ENCODE results near the gene DENND2D. TPM values are rescaled to one million over a fixed set of nuclear protein-coding genes. Genes with fewer than 3 reads are reported as not detected.
"Not testable (repeated sequence)": the region's sequence is repeated elsewhere in the genome, so short reads cannot be mapped to it uniquely, and the experiment has no call there.

Gene DENND2D
- polyA plus RNA-seq, 1 experiment, result 1.3 TPM

DNA sequence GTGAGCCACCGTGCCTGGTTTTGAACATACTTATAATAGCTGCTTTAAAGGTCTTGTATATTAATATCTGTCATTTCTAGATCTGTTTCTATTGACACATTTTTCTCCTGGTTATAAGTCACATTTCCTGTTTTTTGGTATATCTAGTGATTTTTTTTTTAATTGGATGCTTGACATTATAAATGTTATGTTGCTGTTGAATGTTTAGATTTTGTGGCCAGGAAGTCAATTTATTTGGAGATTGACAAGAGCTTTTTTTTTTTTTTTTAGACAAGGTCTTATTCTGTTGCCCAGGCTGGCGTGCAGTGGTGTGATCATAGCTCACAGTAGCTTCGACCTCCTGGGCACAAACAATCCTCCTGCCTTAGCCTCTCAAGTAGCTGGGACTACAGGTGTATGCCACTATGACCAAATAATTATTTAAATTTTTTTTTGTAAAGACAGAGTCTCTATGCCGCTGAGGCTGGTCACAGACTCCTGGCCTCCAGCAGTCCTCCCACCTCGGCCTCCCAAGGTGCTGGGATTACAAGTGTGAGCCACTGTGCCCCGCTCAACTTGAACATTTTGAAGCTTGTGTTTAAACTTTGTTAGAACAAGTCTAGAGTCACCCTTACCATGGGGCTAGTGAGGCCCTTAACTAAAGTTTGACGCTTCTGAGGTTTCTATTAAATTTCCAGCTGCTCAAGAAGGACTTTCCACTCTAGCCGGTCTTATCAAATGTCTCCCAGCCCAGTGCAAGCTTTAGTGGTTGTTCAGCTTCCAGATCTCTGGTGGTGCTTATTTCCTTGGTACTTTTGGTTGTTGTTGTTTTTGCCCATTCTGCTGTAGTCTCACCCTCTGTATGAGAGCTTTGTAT, 18.5 kb upstream of the DENND2D start:
- TF ChIP-seq, protein P1, sequence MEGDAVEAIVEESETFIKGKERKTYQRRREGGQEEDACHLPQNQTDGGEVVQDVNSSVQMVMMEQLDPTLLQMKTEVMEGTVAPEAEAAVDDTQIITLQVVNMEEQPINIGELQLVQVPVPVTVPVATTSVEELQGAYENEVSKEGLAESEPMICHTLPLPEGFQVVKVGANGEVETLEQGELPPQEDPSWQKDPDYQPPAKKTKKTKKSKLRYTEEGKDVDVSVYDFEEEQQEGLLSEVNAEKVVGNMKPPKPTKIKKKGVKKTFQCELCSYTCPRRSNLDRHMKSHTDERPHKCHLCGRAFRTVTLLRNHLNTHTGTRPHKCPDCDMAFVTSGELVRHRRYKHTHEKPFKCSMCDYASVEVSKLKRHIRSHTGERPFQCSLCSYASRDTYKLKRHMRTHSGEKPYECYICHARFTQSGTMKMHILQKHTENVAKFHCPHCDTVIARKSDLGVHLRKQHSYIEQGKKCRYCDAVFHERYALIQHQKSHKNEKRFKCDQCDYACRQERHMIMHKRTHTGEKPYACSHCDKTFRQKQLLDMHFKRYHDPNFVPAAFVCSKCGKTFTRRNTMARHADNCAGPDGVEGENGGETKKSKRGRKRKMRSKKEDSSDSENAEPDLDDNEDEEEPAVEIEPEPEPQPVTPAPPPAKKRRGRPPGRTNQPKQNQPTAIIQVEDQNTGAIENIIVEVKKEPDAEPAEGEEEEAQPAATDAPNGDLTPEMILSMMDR (IDR thresholded peaks at IDR 0.05; ENCODE audit: low read depth, low read length), result no peak
- CTCF ChIA-PET, result interaction anchor here (0.6 to 4.6 kb wide), 5 partner anchors 10 to 1137 kb away, joined by 3 to 32 read pairs (median 3); no protein-coding TSS in a partner anchor
- POLR2A ChIA-PET, result no interaction called here
- Histone ChIP-seq H3K4me3 (ENCODE audit: low read depth, low read length) (no peak overlapping the region), H3K27ac (ENCODE audit: low read depth, low read length) (no peak overlapping the region), H3K27me3 (ENCODE audit: control insufficient read depth, insufficient read depth, low read length) (no peaks in the 10 kb centered on the region), H3K9me3 (ENCODE audit: control insufficient read depth, insufficient read depth, low read length) (no peaks in the 10 kb centered on the region)
- no peak for DNase-seq (ENCODE audit: low read depth, low spot score)

DNA sequence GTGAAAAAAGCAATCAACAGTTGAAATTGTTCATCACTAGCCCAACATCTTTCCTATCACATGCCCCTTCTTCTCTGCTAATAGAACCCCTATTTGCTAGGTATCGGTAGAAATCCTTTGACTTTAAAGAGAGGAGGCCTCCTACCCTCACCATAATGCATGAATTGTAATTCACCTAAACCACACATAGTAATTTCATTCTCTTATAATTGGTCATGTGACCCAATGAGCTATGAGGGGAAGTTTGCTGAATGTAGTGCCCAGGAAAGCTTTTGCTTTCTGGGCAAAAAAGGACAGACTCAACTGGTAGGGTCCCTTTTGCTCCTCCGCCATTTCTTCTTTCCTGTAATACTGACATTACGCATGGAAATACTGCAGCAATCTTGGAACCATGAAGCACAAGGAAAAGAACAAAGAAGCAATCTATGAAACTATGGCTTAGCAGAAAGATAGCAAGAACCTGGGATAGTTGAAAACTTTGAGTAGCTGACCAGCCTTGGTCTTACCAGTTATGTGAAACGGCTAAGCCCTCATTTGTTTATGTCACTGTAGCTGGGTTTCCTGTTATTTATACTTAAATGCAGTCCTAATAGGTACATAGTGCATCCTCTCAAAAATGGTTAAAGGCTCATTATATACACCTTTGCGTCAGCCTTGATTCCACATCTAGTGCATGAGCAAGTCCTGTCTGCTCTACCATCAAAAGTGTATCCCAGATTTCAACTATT, 16.9 kb upstream of the DENND2D start:
- ChIA-PET CTCF (interaction anchor here (0.6 to 4.6 kb wide), 2 partner anchors 24 to 184 kb away, joined by 3 to 32 read pairs; no protein-coding TSS in a partner anchor), POLR2A (no interaction called here)
- Histone ChIP-seq H3K4me3 (ENCODE audit: low read depth, low read length) (no peak overlapping the region), H3K27ac (ENCODE audit: low read depth, low read length) (no peak overlapping the region), H3K27me3 (ENCODE audit: control insufficient read depth, insufficient read depth, low read length) (no peaks in the 10 kb centered on the region), H3K9me3 (ENCODE audit: control insufficient read depth, insufficient read depth, low read length) (no peaks in the 10 kb centered on the region)
- no peak for DNase-seq (ENCODE audit: low read depth, low spot score)
- TF ChIP-seq, protein P1 (IDR thresholded peaks at IDR 0.05; ENCODE audit: low read depth, low read length), result no peak

DNA sequence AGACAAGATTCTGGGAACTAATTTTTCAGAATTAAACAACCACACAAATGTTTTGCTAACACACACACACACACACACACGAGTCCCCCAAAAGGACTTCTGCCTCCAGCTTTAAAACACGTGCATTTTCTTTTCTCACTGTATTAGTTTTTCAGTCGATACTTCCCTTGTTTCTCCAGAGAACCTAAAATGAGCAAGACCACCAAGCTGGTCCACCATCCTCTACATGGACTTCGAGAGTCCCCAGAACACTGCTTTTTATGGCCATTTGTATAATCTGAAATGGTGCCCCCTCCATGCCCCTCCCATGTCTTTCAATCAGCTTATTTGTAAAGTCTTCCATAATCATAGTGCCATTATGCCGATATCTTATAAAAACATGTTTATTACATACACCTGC, 16.3 kb upstream of the DENND2D start:
- H3K27me3 ChIP-seq (ENCODE audit: control insufficient read depth, insufficient read depth, low read length), result no peaks in the 10 kb centered on the region
- ChIA-PET POLR2A (no interaction called here), CTCF (no interaction called here)
- TF ChIP-seq, protein P1 (IDR thresholded peaks at IDR 0.05; ENCODE audit: low read depth, low read length), result no peak
- H3K4me3 ChIP-seq (ENCODE audit: low read depth, low read length), result no peak overlapping the region
- H3K27ac ChIP-seq (ENCODE audit: low read depth, low read length), result no peak overlapping the region
- DNase-seq (ENCODE audit: low read depth, low spot score), result no peak
- H3K9me3 ChIP-seq (ENCODE audit: control insufficient read depth, insufficient read depth, low read length), result no peaks in the 10 kb centered on the region

DNA sequence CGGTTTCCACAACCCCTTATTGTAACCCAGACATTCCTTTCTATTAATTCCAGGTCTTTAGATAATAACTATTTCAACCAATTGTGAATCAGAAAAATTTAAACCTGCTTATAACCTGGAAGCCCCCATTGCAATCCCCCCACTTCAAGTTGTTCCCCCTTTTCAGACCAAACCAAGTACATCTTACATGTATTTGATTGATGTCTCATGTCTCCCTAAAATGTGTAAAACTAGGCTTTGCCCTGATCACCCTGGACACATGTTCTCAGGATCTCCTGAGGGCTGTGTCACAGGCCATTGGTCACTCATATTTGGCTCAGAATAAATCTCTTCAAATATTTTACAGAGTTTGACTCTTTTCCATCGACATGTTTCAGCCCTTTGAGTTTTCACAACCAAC, 14.8 kb upstream of the DENND2D start:
- H3K27ac ChIP-seq (ENCODE audit: low read depth, low read length); POLR2A ChIA-PET; H3K27me3 ChIP-seq (ENCODE audit: control insufficient read depth, insufficient read depth, low read length); H3K9me3 ChIP-seq (ENCODE audit: control insufficient read depth, insufficient read depth, low read length); DNase-seq (ENCODE audit: low read depth, low spot score); H3K4me3 ChIP-seq (ENCODE audit: low read depth, low read length): not testable (repeated sequence)
- CTCF ChIA-PET, result interaction anchor here (1.0 to 2.0 kb wide), 5 partner anchors 8 to 1127 kb away, joined by 3 to 18 read pairs (median 4); no protein-coding TSS in a partner anchor

DNA sequence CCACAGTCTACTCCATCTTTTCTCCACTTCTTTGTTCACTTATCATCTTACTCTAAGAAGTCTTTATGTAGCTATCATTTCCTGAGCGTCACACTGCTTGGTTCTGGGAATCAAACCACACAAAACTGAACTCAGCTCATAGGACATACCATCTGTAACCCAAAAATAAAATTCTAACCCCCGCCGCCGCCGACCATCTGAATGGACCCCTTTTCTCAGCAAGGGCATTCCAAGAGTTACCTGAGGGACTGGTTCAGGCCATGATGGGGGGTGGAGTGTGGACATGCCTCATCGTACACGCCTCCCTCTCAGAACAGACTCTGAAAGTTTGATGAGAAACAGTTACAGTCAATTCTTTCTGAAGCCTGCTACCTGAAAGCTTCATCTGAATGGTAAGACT, 14.4 kb upstream of the DENND2D start:
- H3K4me3 ChIP-seq (ENCODE audit: low read depth, low read length), result no peak overlapping the region
- no peaks in the 10 kb centered on the region; the same call in 1 of the 2 replicates for H3K9me3 ChIP-seq (ENCODE audit: control insufficient read depth, insufficient read depth, low read length)
- POLR2A ChIA-PET, result no interaction called here
- TF ChIP-seq, protein P1 (IDR thresholded peaks at IDR 0.05; ENCODE audit: low read depth, low read length), result no peak
- no peak overlapping the region for H3K27ac ChIP-seq (ENCODE audit: low read depth, low read length)
- no peak for DNase-seq (ENCODE audit: low read depth, low spot score)
- H3K27me3 ChIP-seq (ENCODE audit: control insufficient read depth, insufficient read depth, low read length), result no peaks in the 10 kb centered on the region
- CTCF ChIA-PET, result interaction anchor here (1.0 to 2.0 kb wide), 5 partner anchors 8 to 1127 kb away, joined by 3 to 18 read pairs (median 4); no protein-coding TSS in a partner anchor

Measured in AG04450 (cell line).